WTC11 (cell line): ENCODE data around the gene DNAJC15. TPM values are rescaled to one million over a fixed set of nuclear protein-coding genes. Genes with fewer than 3 reads are reported as not detected.
"Not testable (repeated sequence)": the region's sequence is repeated elsewhere in the genome, so short reads cannot be mapped to it uniquely, and the experiment has no call there.

Source experiments
- ATAC-seq: fragments of 200-7000 bp; cut with Tn5 transposase; 2 replicates; pipeline ENCODE4 v1.10.0; 2021; ENCODE audit warnings: mild to moderate bottlenecking, moderate library complexity
- CTCF ChIA-PET: fragments of 300-600 bp; sonication (Branson Sonifier 250); formaldehyde crosslinking; loops from one replicate; lab custom pipeline; 2021; ENCODE audit warnings: antibody characterized with exemption; lab: Charles Lee
- POLR2A ChIA-PET: fragments of 350-600 bp; sonication (Branson Sonifier 250); formaldehyde crosslinking; loops from one replicate; lab custom pipeline; 2021; ENCODE audit warnings: antibody characterized with exemption; lab: Charles Lee
- DNase-seq: peaks from one replicate; pipeline ENCODE4 v3.0.0; 2021; ENCODE audit warnings: low spot score
- H3K27ac Mint-ChIP-seq: 2 replicates; pipeline ENCODE4 v1.8.0; 2021; ENCODE audit warnings: mixed read lengths
- H3K27me3 Mint-ChIP-seq: 2 replicates; pipeline ENCODE4 v1.8.0; 2021; ENCODE audit warnings: low read depth, mild to moderate bottlenecking, moderate library complexity, mixed read lengths
- H3K36me3 Mint-ChIP-seq: 2 replicates; pipeline ENCODE4 v1.8.0; 2021; ENCODE audit warnings: mixed read lengths
- H3K4me1 Mint-ChIP-seq: 2 replicates; pipeline ENCODE4 v1.8.0; 2022; ENCODE audit warnings: mixed read lengths
- H3K4me3 Mint-ChIP-seq: 2 replicates; pipeline ENCODE4 v1.8.0; 2021; ENCODE audit warnings: mild to moderate bottlenecking, moderate library complexity, mixed read lengths
- H3K9me3 Mint-ChIP-seq: 2 replicates; pipeline ENCODE4 v1.8.0; 2021; ENCODE audit warnings: mixed read lengths
- ATF6 ChIP-seq: sonication (generic); formaldehyde crosslinking; IDR thresholded peaks from 2 replicates; pipeline ENCODE4 v1.8.1; 2023; ENCODE audit warnings: mild to moderate bottlenecking, missing genetic modification reagents
- CREB1 ChIP-seq: sonication (generic); formaldehyde crosslinking; IDR thresholded peaks from 2 replicates; pipeline ENCODE4 v1.8.0; 2023; ENCODE audit warnings: mild to moderate bottlenecking, missing genetic modification reagents
- CREM ChIP-seq: sonication (generic); formaldehyde crosslinking; IDR thresholded peaks from 2 replicates; pipeline ENCODE4 v1.8.1; 2022; ENCODE audit warnings: mild to moderate bottlenecking, missing genetic modification reagents, moderate library complexity
- ELF4 ChIP-seq: sonication (generic); formaldehyde crosslinking; IDR thresholded peaks from 2 replicates; pipeline ENCODE4 v1.8.1; 2022; ENCODE audit warnings: low read depth, mild to moderate bottlenecking, moderate library complexity, missing genetic modification reagents
- FOXP4 ChIP-seq: sonication (generic); formaldehyde crosslinking; IDR thresholded peaks from 2 replicates; pipeline ENCODE4 v1.8.0; 2022; ENCODE audit warnings: mild to moderate bottlenecking, missing genetic modification reagents
- IRF2 ChIP-seq: sonication (generic); formaldehyde crosslinking; IDR thresholded peaks from 2 replicates; pipeline ENCODE4 v1.8.0; 2022; ENCODE audit warnings: low read depth, missing genetic modification reagents, borderline replicate concordance
- JAZF1 ChIP-seq: fragments of 250-450 bp; sonication (Bioruptor Pico); IDR thresholded peaks from 2 replicates; pipeline ENCODE4 v1.9.0; 2021; ENCODE audit warnings: moderate library complexity, mild to moderate bottlenecking, inconsistent platforms
- MLX ChIP-seq: sonication (generic); formaldehyde crosslinking; IDR thresholded peaks from 2 replicates; pipeline ENCODE4 v1.8.1; 2023; ENCODE audit warnings: mild to moderate bottlenecking, missing genetic modification reagents, moderate library complexity
- NFE2L1 ChIP-seq: sonication (generic); formaldehyde crosslinking; IDR thresholded peaks from 2 replicates; pipeline ENCODE4 v1.8.1; 2023; ENCODE audit warnings: missing genetic modification reagents
- NFYB ChIP-seq: sonication (generic); formaldehyde crosslinking; conservative IDR thresholded peaks from 2 replicates; pipeline ENCODE4 v1.8.0; 2022; ENCODE audit warnings: low read depth, missing genetic modification reagents
- NR1H2 ChIP-seq: sonication (generic); formaldehyde crosslinking; IDR thresholded peaks from 2 replicates; pipeline ENCODE4 v1.9.0; 2021; ENCODE audit warnings: mild to moderate bottlenecking, moderate library complexity, missing genetic modification reagents
- NR2C2 ChIP-seq: sonication (generic); formaldehyde crosslinking; IDR thresholded peaks from 2 replicates; pipeline ENCODE4 v1.8.0; 2022; ENCODE audit warnings: mild to moderate bottlenecking, missing genetic modification reagents
- NR3C1 ChIP-seq: sonication (generic); formaldehyde crosslinking; conservative IDR thresholded peaks from 2 replicates; pipeline ENCODE4 v1.8.1; 2023; ENCODE audit warnings: low read depth, mild to moderate bottlenecking, missing genetic modification reagents
- PRRX2 ChIP-seq: fragments of 250-450 bp; sonication (Bioruptor Pico); IDR thresholded peaks from 2 replicates; pipeline ENCODE4 v1.8.0; 2021; ENCODE audit warnings: mild to moderate bottlenecking
- RELA ChIP-seq: sonication (generic); formaldehyde crosslinking; IDR thresholded peaks from 2 replicates; pipeline ENCODE4 v1.8.1; 2022; ENCODE audit warnings: missing genetic modification reagents, mild to moderate bottlenecking, borderline replicate concordance
- SP1 ChIP-seq: sonication (generic); formaldehyde crosslinking; conservative IDR thresholded peaks from 2 replicates; pipeline ENCODE4 v1.8.1; 2022; ENCODE audit warnings: missing genetic modification reagents
- TEAD4 ChIP-seq: sonication (generic); formaldehyde crosslinking; IDR thresholded peaks from 2 replicates; pipeline ENCODE4 v1.8.0; 2022; ENCODE audit warnings: mild to moderate bottlenecking, missing genetic modification reagents
- ZNF121 ChIP-seq: sonication (generic); formaldehyde crosslinking; IDR thresholded peaks from 2 replicates; pipeline ENCODE4 v1.8.0; 2023; ENCODE audit warnings: missing genetic modification reagents
- ZNF532 ChIP-seq: fragments of 250-450 bp; sonication (Bioruptor Pico); IDR thresholded peaks from 2 replicates; pipeline ENCODE4 v1.9.0; 2021; ENCODE audit warnings: mild to moderate bottlenecking, borderline replicate concordance
- total RNA-seq: library from RNA; stranded (reverse); gene quantifications from 3 replicates; pipeline ENCODE4 v1.2.3, GENCODE V29; 2021
- TF ChIP-seq, protein P1 (sequence below): sonication (generic); formaldehyde crosslinking; IDR thresholded peaks from 2 replicates; pipeline ENCODE4 v1.8.1; 2022; ENCODE audit warnings: missing genetic modification reagents, borderline replicate concordance
- TF ChIP-seq, protein P2 (sequence below): fragments of 250-450 bp; sonication (Bioruptor Pico); conservative IDR thresholded peaks from 2 replicates; pipeline ENCODE4 v1.9.0; 2021; ENCODE audit warnings: mild to moderate bottlenecking

Gene DNAJC15
- total RNA-seq, 1 experiment from 2014 or later = 12.2 TPM

GRCh38 chr13:43074824-43075510 is 51.6 kb downstream of the DNAJC15 start (continued):
- TF ChIP-seq ZNF532 (CRISPR knock-in tag) (no peak), ATF6 (no peak), ELF4 (CRISPR knock-in tag) (no peak)

DNA sequence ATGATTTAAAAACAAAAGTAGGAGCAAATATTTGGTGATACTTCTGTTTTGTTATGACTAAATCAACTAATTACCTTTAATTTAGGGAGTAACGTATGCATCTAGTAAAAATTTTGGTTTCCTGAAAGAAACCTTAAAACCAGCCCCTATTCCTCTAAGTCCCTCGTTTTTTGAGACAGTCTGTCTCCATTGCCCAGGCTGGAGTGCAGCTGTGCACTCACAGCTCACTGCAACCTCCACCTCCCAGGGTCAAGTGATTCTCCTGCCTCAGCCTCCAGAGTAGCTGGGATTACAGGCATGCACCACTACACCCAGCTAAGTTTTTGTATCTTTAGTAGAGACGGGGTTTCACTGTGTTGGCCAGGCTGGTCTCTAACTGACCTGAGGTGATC is 52.1 kb downstream of the DNAJC15 start:
- H3K27ac Mint-ChIP-seq, H3K4me3 Mint-ChIP-seq, ATAC-seq, POLR2A ChIA-PET, H3K27me3 Mint-ChIP-seq, CTCF ChIA-PET, H3K36me3 Mint-ChIP-seq, DNase-seq, H3K9me3 Mint-ChIP-seq: not testable (repeated sequence)
- peaks cover 44% of the 10 kb centered on the region for H3K4me1 Mint-ChIP-seq
- TF ChIP-seq ZNF121 (CRISPR knock-in tag) = 0 out of 2 replicates have a peak, but pooled peaks have one; percentile 21

DNA sequence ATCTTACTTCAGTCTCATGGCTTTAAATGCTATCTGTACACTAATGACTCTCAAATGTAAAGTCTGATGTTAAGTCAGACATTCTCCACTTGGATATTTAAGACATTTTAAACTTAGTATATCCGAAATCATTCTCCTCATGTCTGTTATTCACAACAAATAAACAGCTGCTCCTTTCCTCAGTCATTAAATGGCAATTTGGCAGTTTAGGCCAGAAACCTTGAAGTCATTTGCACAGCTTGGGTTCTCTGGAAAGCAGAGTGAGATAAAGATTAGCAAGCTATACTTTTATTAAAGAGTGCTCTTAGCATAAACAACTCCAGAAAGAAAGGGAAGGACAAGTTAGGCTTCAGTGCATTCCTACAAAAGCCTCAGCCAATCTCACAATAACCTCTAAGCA is 53.7 kb downstream of the DNAJC15 start:
- Mint-ChIP-seq H3K9me3 (peaks cover 7% of the 10 kb centered on the region), H3K4me3 (no peak overlapping the region), H3K36me3 (peaks cover 15% of the 10 kb centered on the region), H3K27me3 (no peaks in the 10 kb centered on the region), H3K4me1 (peaks cover 31% of the 10 kb centered on the region), H3K27ac (0 out of 2 replicates have a peak overlapping the region, but pooled peaks have one; percentile 3)
- TF ChIP-seq, protein P1, sequence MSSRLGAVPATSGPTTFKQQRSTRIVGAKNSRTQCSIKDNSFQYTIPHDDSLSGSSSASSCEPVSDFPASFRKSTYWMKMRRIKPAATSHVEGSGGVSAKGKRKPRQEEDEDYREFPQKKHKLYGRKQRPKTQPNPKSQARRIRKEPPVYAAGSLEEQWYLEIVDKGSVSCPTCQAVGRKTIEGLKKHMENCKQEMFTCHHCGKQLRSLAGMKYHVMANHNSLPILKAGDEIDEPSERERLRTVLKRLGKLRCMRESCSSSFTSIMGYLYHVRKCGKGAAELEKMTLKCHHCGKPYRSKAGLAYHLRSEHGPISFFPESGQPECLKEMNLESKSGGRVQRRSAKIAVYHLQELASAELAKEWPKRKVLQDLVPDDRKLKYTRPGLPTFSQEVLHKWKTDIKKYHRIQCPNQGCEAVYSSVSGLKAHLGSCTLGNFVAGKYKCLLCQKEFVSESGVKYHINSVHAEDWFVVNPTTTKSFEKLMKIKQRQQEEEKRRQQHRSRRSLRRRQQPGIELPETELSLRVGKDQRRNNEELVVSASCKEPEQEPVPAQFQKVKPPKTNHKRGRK (CRISPR knock-in tag) = no peak
- TF ChIP-seq NFE2L1 (CRISPR knock-in tag) (no peak), IRF2 (CRISPR knock-in tag) (no peak), PRRX2 (CRISPR knock-in tag) (no peak), MLX (CRISPR knock-in tag) (no peak), TEAD4 (CRISPR knock-in tag) (no peak), NR3C1 (CRISPR knock-in tag) (no peak), RELA (CRISPR knock-in tag) (no peak), FOXP4 (CRISPR knock-in tag) (no peak), JAZF1 (CRISPR knock-in tag) (no peak), NR1H2 (no peak), SP1 (CRISPR knock-in tag) (no peak), NR2C2 (CRISPR knock-in tag) (no peak), CREM (no peak), CREB1 (CRISPR knock-in tag) (no peak), NFYB (CRISPR knock-in tag) (no peak)
- TF ChIP-seq, protein P2, sequence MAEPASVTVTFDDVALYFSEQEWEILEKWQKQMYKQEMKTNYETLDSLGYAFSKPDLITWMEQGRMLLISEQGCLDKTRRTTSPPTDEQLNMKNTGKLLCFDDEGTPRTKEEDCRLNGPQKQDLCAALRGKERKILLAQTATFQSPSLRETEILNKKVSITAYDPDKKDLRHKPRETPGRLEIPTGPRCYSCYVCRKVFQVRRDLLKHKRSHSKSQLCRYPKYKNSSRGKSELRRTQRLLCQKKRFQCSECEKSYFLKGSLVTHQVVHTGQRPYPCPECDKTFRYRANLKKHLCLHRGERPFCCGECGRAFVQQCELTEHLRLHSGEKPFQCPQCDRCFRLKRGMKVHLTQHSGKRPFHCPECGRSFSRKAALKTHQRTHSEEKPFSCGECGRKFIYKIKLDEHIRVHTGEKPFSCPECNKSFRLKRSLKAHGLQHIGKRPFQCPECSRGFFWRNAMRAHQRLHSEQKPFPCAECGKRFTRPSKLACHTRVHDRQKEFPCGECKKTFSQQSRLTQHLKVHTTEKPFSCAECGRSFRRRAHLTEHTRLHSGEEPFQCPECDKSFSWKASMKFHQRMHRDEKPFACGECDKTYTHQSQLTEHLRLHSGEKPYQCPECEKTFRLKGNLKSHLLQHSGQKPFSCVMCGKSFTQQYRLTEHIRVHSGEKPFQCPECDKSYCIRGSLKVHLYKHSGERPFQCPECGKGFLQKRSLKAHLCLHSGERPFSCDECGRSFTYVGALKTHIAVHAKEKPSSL (CRISPR knock-in tag) = no peak
- DNase-seq (no peak), ATAC-seq (no peak)
- ChIA-PET POLR2A (no interaction called here), CTCF (interaction anchor here (0.7 kb wide), 1 partner anchor 8 kb away, joined by 3 read pairs; no protein-coding TSS in a partner anchor)
